CD4-positive, alpha-beta T cell treated with Interferon gamma for 1 hour (primary cell): ENCODE data around the gene ADGRL3.
"Not testable (repeated sequence)": the region's sequence is repeated elsewhere in the genome, so short reads cannot be mapped to it uniquely, and the experiment has no call there.

ENCODE experiments used
- DNase-seq: peaks from one replicate; pipeline ENCODE4 v3.0.0-alpha.2; 2020

The ADGRL3 gene

DNA sequence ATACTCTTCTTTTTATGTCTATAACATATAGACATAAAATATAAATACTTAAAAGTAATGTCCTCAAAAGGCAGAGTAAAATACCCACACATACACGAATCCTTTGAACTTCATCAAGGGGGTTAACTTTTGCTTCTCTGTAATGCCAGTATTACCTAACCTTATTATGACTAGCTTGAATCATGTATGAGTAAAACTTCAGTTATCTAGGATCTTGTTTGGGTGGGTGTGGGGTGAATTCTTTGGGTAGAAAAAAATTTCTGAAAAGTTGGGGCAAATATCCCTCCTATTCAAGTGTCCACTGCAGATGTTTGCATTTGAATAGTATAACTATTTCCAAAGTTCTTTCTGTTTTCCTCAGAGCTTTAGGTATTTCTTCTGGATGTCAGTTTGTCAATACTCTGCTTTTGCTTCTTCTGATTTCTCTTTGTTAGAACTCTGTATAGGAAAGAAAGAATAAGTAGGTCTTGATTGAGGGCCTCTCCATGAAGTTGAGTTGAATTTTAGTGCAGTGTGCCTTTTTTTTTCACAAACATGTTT lies 173.8 kb downstream of the ADGRL3 start:
- DNase-seq = no peak

DNA sequence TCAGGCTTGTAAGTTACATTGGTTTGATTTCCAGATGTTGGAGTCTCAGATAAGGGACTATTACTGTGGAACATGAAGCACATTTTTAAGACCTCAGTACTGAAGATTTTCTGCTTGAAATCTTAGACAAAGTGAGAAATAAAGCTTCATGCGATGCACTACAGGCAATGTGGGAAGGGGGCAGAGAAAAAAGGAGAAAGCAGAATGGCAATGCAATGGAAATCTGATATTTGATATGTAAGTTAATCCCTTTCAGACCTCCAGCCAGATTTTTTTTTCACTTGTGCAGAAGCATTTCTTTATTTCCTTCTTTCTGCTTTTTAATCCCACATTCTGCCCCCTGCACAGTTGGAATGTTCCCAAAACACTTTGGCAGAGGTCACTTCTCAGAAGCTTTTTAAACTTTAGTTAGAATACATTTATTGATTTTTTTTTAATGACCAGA lies 174.3 kb downstream of the ADGRL3 start:
- no peak for DNase-seq

DNA sequence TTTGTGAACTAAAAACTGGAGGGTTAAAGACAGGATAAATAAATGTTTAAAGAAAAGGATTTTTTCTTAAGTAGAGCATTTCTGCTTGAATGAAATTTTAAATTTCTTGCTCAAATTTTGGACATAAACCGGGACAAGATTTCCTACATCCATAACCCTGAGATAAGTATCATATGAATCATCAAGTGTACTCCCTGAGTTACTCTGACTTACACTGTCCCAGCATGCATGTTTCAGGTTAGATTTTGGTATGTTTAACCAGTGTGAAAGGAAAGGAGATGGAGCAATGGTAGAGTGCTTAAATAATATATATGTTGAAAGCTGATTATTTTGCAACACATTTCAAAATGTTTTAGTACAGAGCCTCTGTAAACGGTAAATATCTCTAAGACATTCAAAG lies 175.2 kb downstream of the ADGRL3 start:
- no peak for DNase-seq

DNA sequence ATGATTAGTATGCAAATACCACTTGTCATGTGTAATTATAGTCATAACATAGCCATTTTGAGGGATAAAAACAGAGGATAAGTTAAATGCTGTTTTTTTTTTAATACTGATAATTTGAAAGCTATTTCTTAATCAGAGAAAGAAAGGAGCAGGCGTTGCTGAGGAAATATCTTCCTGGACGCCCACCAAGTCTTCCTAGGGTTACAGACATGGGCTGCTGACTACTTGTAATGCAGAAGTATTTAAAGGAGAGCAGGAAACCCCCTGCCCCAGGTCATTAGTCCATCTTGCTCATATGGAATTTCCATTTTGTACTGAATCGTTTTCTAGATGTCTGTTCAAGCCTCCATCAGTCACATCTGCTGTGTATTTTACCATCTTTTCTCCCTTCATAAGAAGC lies 176.2 kb downstream of the ADGRL3 start:
- DNase-seq = no peak

DNA sequence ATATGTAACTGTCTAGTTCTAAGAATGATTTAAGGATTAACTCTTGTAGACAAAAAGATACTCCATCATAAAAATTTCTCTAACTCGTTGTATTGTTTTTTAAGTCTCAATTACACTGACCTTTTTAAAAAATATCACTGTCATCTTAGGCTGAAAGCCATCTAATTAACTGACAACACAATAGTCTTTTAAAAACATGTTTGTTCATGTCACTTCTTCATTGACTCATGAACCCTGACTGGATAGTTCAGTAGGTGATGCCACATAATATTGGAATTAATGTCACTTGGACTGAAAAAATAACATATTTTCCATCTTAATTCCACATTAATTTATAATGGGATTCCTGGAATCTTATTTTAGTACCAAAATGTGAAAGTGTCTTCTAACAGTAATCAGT lies 179.3 kb downstream of the ADGRL3 start:
- DNase-seq = no peak

DNA sequence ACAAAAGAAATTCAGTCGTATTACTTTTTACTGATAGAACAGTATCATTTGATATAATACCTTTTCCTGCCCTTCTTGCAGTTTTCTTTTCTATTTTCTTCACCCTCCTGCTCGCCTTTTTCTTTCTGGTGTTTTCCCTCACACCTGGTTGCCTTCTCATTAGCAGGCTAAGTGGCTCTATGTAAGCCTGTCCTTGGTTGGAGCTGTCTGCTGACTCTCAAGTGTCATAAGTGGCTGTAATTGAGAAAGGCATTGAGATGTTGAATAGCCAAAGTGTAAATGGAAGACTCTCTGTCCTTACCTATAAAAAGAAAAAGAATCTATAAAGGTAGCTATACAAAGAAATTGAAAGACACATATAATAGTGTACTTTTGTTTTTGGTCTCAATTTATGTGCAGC lies 180.7 kb downstream of the ADGRL3 start:
- DNase-seq = no peak

DNA sequence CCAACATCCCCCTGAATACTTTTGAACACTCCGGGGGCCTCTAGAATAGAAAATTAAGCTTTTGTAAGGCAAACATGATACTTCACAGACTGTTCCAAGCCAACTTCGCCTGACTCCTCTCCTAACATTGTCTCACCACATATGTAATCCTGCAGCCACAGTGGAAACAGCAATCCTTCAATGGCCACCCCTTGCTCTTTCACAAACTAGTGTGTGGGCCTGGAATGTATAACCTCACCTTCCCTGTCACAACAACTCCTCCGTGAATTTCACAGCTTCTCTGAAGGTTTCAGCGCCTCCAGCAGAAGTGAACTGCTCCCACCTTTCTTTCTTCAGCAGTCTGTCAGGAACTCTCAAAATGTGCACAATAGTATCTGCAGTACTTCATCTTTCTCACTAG lies 185.1 kb downstream of the ADGRL3 start:
- DNase-seq = no peak

DNA sequence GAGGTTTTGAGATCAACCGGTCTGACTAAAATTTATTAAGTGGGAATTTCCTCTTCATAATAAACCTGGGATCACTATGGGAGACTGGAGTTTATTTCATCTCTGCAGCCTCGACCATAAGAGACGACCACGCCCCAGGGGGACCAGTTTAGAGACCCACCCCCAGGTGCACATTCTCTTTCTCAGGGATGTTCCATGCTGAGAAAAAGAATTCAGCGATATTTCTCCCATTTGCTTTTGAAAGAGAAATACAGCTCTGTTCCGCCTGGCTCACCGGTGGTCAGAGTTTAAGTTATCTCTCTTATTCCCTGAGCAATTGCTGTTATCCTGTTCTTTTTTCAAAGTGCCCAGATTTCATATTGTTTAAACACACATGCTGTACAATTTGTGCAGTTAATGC lies 187.2 kb downstream of the ADGRL3 start:
- DNase-seq = not testable (repeated sequence)

DNA sequence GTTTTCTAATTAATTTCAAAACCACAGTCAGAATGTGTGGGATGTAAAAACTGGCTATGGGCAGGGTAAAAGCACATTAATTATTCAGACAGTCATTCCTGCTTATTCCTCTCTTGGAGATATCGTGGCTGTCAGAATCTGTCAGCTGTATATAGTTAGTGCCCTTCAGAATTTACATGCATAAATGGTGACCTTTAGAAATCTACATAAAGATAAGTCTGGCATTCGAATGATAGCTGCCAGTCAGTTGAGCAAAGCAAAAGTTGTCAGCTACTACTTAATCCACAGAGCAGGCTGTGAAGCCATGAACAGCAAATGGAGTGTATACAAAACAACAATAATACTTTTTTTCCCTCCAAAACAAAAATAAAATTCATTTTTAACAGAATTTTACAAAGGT lies 189.5 kb downstream of the ADGRL3 start:
- DNase-seq = no peak

DNA sequence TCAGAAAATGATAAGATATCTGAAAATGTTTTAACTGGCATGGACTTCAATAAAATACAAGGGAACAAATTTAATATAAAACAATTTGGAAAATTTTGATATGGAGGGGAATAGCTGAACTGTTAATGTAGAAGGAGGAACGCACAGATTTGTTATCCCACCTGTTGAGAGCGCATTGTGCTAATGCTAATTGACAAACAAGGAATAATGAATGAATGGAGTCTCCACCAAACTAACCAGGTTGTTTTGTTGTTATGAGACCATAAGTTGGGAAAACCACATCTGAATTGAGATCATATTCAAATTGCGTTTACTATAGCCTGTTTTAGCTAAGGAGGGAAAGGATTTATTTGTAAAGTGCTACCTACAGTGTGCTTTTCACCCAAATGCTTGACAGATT lies 195.6 kb downstream of the ADGRL3 start:
- no peak for DNase-seq

DNA sequence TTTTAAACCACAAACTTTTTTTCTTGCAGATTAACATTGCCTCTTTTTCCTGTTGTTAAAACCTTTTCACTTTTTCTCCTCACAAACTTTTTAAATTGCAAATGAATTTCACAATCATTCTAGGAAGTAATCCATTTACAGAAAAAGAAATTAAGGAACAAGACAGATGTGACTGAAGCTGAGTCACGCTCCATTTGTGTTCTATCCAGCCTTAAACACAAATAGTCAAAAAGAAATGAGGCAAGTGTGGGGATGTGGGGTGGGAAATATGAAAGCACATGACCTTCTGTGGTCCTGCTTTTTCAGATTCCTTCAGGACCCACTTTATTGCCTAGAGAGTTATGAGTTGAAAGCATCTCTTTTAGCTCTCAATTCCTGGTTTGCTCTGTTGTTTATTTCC lies 197.0 kb downstream of the ADGRL3 start:
- no peak for DNase-seq

DNA sequence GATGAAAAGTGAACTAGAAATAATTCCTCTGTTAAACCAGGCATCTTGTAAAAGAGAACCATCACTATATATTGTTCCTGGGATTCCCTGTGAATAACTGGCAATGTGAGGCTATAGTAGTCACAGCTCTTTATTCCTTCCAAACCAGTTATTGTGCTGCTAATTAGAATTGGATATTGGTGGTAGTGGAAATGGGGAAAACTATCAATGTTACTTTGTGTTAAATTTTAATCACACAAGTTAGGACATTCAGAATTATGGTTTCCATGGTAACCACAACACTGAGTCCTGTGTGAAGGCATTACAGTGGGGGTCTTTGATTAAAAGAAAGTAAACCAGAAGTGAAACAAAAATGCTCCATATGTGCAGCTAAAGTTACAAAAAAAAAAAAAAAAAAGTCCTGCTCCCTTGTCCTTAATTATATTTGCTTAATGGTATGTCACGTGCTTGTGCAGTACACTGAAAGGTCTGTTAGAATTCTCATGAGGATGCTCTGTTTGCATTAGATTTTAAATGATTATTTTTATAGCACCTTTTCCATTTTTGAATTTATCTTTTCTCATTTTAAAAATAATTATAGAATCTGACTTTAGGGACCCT lies 200.4 kb downstream of the ADGRL3 start:
- no peak for DNase-seq

DNA sequence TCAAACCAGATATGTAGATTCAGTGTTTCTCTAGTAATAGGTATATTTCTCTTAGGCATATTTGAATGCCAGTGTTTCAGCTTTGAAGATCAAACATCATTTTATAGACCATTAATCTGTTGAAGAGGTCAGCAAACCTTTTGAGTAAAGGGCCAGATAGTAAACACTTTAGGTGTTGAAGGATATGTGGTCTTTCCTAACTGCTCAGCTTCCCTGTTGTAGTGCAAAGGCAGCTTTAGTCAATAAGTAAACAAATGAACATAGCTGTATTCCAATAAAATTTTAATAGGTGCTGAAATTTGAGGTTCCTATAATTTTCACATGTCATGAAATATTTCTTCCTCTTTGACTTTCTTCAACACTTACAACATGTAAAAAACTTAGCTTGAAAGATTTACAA lies 201.6 kb downstream of the ADGRL3 start:
- DNase-seq = no peak

DNA sequence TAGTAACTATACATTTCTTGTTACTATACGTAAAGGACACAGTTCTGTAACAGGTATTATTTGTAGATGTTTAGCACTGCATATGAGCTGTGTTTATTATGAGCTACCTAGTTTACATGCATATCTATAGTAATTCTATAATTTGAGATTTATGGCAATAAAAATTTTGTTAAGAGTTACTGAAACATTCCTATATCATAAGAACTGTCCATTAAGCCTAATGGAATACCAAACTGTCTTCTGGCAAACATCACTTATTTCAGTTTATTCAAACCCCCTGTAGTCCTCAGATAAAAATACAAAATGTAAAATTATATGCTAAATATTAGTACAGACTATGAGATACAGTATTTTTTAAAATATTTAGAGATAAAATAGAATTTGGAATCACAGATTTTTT lies 205.2 kb downstream of the ADGRL3 start:
- no peak for DNase-seq

DNA sequence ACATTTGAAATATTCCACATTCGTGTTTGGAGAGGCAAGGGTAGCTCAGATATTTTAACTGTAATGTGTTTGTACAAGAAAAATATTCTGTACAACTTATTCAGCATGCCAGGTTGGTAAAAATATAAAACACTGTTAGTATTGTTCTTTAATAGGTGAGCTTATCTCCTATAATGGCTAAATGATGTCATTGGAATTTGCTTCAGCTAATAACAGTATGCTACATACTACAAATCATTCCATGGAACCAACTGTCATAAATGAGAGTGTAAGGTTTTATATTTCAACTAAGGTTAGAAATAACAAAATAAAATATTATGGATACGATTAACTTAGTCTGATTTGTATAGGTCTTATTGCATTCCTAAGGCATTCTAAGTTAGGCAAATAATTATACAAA lies 206.6 kb downstream of the ADGRL3 start:
- DNase-seq = no peak

DNA sequence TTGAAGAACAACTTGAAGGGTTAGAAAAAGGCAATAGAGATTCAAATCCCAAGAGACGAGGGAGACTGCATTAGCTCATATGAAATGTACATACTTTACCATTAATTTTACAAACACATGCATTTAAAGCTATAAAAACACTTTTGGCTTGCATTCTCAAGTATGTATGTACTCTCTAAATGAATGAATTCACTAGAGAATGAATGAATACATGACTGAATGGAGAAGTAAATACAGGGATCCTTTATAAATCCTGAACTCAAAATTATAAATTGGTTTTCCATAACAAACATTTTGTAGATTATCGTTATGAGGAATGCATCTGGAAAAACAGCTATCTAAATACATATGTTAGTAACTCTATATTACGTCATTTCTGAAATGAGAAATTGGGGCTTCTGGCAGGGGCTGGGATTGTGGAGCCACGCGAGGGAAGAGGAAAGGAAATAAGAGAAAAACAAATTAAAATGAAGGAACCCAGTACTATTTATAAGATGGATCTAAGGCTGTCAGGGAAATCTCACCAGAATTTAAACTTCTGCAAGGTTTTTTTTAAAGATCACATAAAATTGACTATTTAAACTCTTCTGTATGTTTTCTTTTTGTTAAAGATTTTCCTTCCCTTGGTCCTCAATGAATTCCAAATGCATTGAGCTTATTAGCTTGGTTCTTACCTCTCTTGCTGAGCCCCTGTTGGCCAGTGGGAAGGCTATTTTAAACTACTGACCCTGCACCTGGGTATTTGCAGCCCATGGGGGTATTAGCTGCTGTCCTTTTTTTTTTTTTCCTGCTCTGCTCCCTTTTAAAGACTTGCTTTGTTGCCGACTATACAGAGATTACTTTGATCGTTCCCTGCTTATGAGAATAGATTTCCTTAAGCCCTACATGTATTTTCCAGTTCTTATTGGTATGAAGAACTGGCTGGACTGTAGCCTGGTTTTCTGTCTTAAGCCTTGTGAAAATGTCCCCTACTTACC lies 207.8 kb downstream of the ADGRL3 start:
- no peak for DNase-seq

DNA sequence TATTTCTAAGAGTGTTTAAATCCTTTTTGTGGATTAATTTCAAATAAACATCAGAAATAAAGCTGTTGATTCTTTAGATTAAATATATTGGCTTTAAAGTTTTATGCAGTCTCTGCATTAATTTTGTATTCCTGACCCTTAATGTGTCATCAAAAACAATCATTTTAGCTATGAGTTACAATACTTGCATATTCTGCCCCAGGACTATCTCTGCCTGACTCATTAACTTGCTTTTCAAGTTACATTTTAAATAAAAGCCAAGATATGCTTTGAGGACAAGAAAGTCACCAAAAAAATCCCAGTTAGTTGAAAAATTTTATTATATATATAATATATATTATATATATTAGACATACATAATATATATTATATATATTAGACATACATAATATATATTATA lies 208.7 kb downstream of the ADGRL3 start:
- no peak for DNase-seq

DNA sequence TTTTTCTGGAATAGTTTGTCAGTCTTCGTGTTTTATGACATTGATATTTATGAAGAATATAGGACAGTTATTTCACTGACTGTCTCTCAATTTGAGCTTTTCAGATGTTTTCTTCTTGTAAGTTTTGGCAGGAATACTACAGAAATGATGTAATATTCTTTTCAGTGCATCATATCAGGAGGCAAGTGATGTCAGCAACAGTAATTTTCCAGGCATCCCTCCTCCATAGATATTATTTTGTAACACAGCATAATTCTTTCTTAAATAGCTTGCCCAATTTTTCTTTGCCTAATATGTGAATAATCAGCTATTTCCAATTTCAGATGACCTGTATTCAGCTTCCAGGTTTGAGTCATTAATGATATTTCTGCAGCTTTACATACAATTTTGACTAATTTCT lies 211.1 kb downstream of the ADGRL3 start:
- no peak for DNase-seq

DNA sequence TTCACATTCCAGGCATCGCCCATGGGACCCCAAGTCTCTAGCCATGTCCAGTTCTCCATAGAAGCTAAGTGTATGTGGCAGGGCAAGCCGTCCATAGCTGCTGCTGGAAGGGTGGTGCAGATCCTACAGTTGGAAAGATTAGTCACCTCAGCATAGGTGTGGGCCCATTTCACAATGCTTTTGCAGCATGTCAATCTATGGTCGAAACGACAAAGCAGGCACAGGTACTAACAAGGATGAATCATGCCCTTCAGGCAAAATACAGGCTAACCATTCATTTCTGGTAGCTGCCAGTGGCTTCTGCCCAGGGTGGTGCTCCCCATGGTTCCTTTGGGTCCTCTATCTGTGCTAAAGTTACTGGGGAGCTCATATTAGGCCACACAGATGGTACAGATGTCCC lies 225.2 kb downstream of the ADGRL3 start:
- DNase-seq = no peak

DNA sequence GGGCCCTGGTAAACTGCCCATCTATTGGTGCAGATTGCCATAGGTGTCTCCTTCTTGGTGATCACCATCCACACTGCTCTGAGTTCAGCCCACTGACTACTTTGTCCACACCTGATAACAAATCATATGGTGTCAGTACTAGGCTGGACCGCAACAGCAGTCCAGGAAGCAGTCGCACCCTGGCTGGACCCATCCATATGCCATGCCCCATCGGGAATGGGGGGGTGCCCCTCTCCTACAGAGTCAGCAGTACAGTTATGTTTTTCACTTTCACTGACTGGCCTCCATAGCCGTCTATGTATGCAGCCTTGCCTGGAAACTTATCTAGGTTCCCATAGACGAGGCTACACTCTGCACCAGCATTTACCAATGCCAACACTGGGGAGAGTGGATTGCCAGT lies 226.1 kb downstream of the ADGRL3 start:
- no peak for DNase-seq

DNA sequence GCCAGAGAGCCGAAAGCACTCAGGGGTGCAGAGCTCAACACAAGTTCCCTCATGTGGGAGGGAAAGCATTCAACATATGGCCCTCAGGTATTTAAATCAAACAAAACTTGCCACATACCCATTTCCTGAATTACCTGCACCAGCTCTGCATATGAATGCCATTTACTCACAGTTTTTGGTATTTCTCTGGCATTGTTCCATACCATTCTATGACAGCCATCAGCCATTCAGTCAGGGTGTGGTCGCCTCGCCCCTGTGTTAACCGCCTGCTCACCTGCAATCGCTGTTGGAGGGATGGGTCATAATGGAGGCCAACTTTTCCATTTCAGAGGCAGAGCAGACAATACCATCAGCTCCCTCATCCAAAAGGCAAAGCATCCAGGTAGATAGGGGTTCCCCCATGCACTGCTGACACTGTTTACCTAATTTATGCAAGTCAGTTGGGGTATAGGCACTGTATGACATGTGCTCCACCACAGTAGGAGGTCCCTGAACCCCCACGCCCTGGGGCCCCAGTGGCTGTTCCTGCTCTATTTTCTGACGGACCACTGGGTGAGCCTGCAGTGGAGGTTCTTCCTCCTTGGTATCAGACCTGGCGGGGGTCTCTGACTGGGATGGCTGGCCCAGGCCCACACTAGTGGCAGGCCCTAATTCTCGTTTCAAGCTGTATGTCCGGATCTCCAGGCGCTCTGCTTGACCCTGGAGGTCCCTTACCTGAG lies 227.1 kb downstream of the ADGRL3 start:
- no peak for DNase-seq

DNA sequence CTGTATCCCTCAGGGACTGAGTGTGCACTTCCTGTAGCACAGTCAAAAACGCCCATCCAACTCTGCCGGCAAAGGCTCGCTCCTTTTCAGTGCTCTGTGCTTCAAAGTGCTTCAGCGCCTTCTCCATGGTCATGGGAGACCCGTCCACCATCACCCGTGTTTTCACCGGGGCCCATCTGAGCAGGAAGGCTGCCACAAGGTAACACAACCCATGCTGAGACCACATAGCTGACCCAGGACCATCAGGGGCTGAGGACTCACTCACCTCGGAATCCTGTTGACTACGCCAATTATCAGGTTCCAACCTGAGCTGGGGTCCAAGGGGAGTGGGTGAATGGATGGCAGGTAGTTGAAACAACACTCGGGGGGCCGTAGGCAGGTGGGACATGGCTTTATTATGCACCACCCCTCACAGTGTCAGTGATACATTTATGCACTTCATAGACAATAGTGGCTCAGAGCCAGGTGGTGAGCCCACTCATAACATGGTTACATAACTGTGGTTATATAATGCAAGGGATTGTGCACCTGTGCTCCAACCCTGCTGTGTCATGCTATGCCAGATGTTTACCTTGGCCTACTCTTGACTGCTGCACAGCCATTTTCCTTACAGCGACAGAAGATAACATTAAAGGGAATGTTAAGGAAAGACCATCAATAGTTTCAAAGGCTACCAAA lies 227.8 kb downstream of the ADGRL3 start:
- no peak for DNase-seq

DNA sequence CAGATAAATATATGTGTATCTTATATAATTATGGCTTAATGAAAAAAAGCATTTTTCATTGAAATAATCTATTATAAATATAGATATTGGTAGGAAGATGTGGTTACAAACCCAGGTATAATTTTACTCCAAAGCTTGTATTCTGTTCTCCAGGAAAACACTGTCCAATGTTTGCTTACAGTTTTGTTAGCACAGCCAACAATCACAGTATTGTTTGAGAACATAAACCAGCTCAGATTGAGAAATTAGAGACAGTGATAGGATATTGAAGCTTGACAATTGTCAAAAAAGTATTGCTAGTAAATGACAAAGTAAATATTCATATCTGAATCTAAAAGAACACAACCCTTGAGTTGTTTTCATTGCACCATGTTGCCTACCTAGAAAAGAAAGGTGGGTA lies 228.8 kb downstream of the ADGRL3 start:
- DNase-seq = no peak
